GM18511 (cell line): ENCODE measurements around the gene MAST4.

Experiments
- ATAC-seq: cut with Tn5 transposase; IDR thresholded peaks from one replicate; pipeline ENCODE4 v1.9.1; 2021; ENCODE audit warnings: mild to moderate bottlenecking, moderate library complexity; ENCODE audit not compliant: unreplicated experiment

The MAST4 gene

DNA sequence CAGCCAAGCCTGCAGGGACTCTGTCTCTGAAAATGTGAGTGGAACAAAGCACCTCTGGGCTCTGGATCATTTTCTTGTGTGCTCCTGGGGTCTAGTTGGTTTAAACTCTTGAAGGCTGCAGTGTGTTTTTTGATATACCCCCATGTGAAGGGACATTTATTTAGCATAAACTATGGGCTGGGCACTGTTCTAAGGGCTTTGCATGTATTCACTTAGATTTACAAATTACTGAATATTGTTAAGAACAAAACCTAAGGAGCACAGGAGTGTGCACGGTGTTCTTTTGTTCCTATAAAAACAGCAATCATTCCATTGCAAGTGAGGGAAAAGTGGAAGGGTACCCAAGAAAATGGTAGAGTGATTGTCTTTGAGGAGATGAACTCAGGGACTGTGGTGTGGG lies 620.4 kb downstream of the MAST4 start:
- no peak for ATAC-seq
